K562 (cell line): ENCODE results near the gene MYOM1. TPM values are rescaled to one million over a fixed set of nuclear protein-coding genes. Genes with fewer than 3 reads are reported as not detected.
A peak's percentile ranks its signal among the peaks of the same experiment; 100 is the strongest.

Experiments used
- ATAC-seq: fragments of 200-7000 bp; cut with Tn5 transposase; 3 replicates; pipeline ENCODE4 v1.9.1; 2020; ENCODE audit warnings: moderate library complexity
- BruUV-seq: library from RNA; stranded (reverse); fragments of 400-500 nt; replicated peaks from 2 replicates; lab custom pipeline; 2021; lab: Mats Ljungman, UMichigan
- CTCF ChIA-PET: fragments of 300-600 bp; formaldehyde crosslinking; extraction: SDS; loops from one replicate; lab custom pipeline; 2021; ENCODE audit warnings: low intra/inter-chr PET ratio; lab: Yijun Ruan, JAX
- POLR2A ChIA-PET: fragments of 300-600, 350-650 bp; sonication (Branson Sonifier 250); formaldehyde crosslinking; extraction: SDS; loops from one replicate; lab custom pipeline; 2021; ENCODE audit warnings: antibody characterized with exemption, inconsistent platforms; lab: Yijun Ruan, JAX
- DNase-seq, 4 experiments: peaks; one replicate each; pipeline versions ENCODE4 v3.0.0 to v3.0.0-alpha.2; 2011 to 2018; ENCODE audit warnings: low spot score in 3 of 4, mixed read lengths in 3 of 4; ENCODE audit errors: extremely low read depth in 1 of 4
- FAIRE-seq: peaks from 2 replicates; lab custom pipeline; 2011; peaks lifted over from hg19 to GRCh38; lab: Jason Lieb, UNC
- H2AFZ ChIP-seq: 2 replicates; pipeline ENCODE4 v1.6.0; 2011; ENCODE audit warnings: low read depth, low read length, control low read depth, inconsistent platforms
- H3K27ac ChIP-seq: fragments of 200-600 bp; 3 replicates; pipeline ENCODE4 v1.8.0; 2011; ENCODE audit warnings: low read depth, mild to moderate bottlenecking, control low read depth, inconsistent platforms, low read length, moderate library complexity, mixed read lengths; ENCODE audit errors: extremely low read depth
- H3K27me3 ChIP-seq, 2 experiments: fragments of 300-600 bp in 1 of 2; 2 replicates in 1 of 2; 3 replicates in 1 of 2; pipeline versions ENCODE4 v1.6.0 to v1.8.0; 2011; ENCODE audit warnings: inconsistent platforms in 2 of 2, low read length in 2 of 2, mild to moderate bottlenecking in 1 of 2, mixed read lengths in 1 of 2, moderate library complexity in 1 of 2; ENCODE audit not compliant: control insufficient read depth in 2 of 2, insufficient read depth in 2 of 2
- H3K36me3 ChIP-seq: fragments of 300-600 bp; 3 replicates; pipeline ENCODE4 v1.8.0; 2011; ENCODE audit warnings: mild to moderate bottlenecking, low read length, inconsistent platforms; ENCODE audit not compliant: control insufficient read depth, insufficient read depth
- H3K4me1 ChIP-seq, 2 experiments: fragments of 200-600 bp in 1 of 2; replicated peaks in 1 of 2; 2 replicates in 1 of 2; 3 replicates in 1 of 2; pipeline versions ENCODE4 v1.5.1 to v1.8.0; 2011; ENCODE audit warnings: inconsistent platforms in 2 of 2, low read length in 2 of 2, mild to moderate bottlenecking in 1 of 2, mixed read lengths in 1 of 2, moderate library complexity in 1 of 2; ENCODE audit not compliant: control insufficient read depth in 2 of 2, insufficient read depth in 2 of 2
- H3K4me2 ChIP-seq: 2 replicates; pipeline ENCODE4 v1.6.1; 2011; ENCODE audit warnings: low read length, control low read depth, inconsistent platforms, mixed read lengths; ENCODE audit not compliant: insufficient read depth
- H3K4me3 ChIP-seq: fragments of 200-600 bp; sonication (generic), shearing (Covaris generic); 2 replicates; pipeline ENCODE4 v1.5.1; 2016; ENCODE audit warnings: control low read depth, inconsistent platforms
- H3K79me2 ChIP-seq: fragments of 200-600 bp; 3 replicates; pipeline ENCODE4 v1.8.0; 2011; ENCODE audit warnings: low read length, inconsistent platforms; ENCODE audit not compliant: control insufficient read depth, insufficient read depth
- H3K9ac ChIP-seq, 2 experiments: 2 replicates each; pipeline versions ENCODE4 v1.6.0 to v1.6.1; 2011; ENCODE audit warnings: low read depth in 2 of 2, low read length in 2 of 2, control low read depth in 1 of 2, inconsistent platforms in 1 of 2, mild to moderate bottlenecking in 1 of 2, mixed read lengths in 1 of 2; ENCODE audit not compliant: insufficient read depth in 1 of 2
- H3K9me1 ChIP-seq: one replicate; pipeline ENCODE4 v1.6.0; 2011; ENCODE audit warnings: inconsistent platforms, mild to moderate bottlenecking, low read length, moderate library complexity; ENCODE audit not compliant: control insufficient read depth, insufficient read depth
- H3K9me3 ChIP-seq: replicated peaks from 2 replicates; pipeline ENCODE4 v1.5.1; 2011; ENCODE audit warnings: low read depth, low read length, inconsistent platforms; ENCODE audit not compliant: control insufficient read depth, insufficient read depth
- H4K20me1 ChIP-seq: replicated peaks from 2 replicates; pipeline ENCODE4 v1.6.1; 2011; ENCODE audit warnings: low read length, inconsistent platforms, mixed read lengths; ENCODE audit not compliant: control insufficient read depth, insufficient read depth
- MIER1 ChIP-seq: fragments of 450-650 bp; IDR thresholded peaks from 2 replicates; pipeline ENCODE4 v1.6.1; 2016; ENCODE audit warnings: antibody characterized with exemption, mild to moderate bottlenecking, low read depth
- SIN3B ChIP-seq: fragments of 450-650 bp; IDR thresholded peaks from 2 replicates; pipeline ENCODE4 v1.6.1; 2017; ENCODE audit warnings: low read depth, mild to moderate bottlenecking, moderate library complexity
- U2AF1 ChIP-seq: fragments of 200-400 bp; formaldehyde crosslinking; optimal IDR thresholded peaks from 2 replicates; pipeline ENCODE3; 2017; ENCODE audit warnings: mild to moderate bottlenecking, low read depth, low read length, moderate library complexity
- ZBTB1 ChIP-seq: sonication (generic); formaldehyde crosslinking; IDR thresholded peaks from 2 replicates; pipeline ENCODE4 v1.8.1; 2023; ENCODE audit warnings: missing genetic modification reagents, low read depth, mild to moderate bottlenecking, borderline replicate concordance
- WGBS: fragments of 100-300 bp; shearing (Covaris generic); methylation state at CpG from one replicate; pipeline ENCODE4 v1.1.6; 2016; ENCODE audit warnings: low coverage, mixed read lengths; ENCODE audit not compliant: insufficient coverage; ENCODE audit errors: missing lambda C conversion rate; 5-methylcytosine and 5-hydroxymethylcytosine counted together
- in situ Hi-C: fragments of 300-500 bp; cut with MboI; formaldehyde crosslinking; loops from 4 replicates; pipeline ENCODE4 v1.15.0; 2018; ENCODE audit warnings: inconsistent platforms, mixed read lengths
- intact Hi-C: fragments of 100-400 bp; cut with micrococcal nuclease; formaldehyde crosslinking; loops from 2 replicates; pipeline ENCODE4 v1.14.2; 2022
- polyA plus RNA-seq, 8 experiments: library from polyadenylated mRNA; depleted of rRNA in 4 of 8; stranded (reverse) in 5 of 8; unstranded in 3 of 8; fragments of >200 nt; fragmentation: Nextera tagmentation in 2 of 8; fragmentation: Illumina TruSeq in 1 of 8; extraction: Ambion mirVana in 2 of 8; extraction: Trizol in 1 of 8; gene quantifications; 2 replicates each; pipeline versions ENCODE4 v1.2.1 to v1.2.3, GENCODE V29; 2011 to 2014; ENCODE audit warnings: inconsistent platforms in 1 of 8, missing spikeins in 1 of 8
- total RNA-seq, 7 experiments: library from RNA; depleted of rRNA in 6 of 7; stranded (reverse); fragments of >200 nt in 6 of 7; fragmentation: Illumina TruSeq in 2 of 7; extraction: Trizol in 2 of 7; gene quantifications; 2 replicates each; pipeline versions ENCODE4 v1.2.1 to v1.2.3, GENCODE V29; 2011 to 2021; ENCODE audit warnings: low replicate concordance in 1 of 7
- TF ChIP-seq, protein P1 (sequence below): fragments of 450-650 bp; formaldehyde crosslinking; IDR thresholded peaks from 2 replicates; pipeline ENCODE4 v1.4.0; 2020; ENCODE audit warnings: mild to moderate bottlenecking, mixed read lengths

The MYOM1 gene
- total and polyA plus RNA-seq, 9 of the 15 experiments (the other 6 are each of a cell fraction or from before 2014, with no cell fraction given): 0.01 to 0.62 (median 0.25) TPM

DNA sequence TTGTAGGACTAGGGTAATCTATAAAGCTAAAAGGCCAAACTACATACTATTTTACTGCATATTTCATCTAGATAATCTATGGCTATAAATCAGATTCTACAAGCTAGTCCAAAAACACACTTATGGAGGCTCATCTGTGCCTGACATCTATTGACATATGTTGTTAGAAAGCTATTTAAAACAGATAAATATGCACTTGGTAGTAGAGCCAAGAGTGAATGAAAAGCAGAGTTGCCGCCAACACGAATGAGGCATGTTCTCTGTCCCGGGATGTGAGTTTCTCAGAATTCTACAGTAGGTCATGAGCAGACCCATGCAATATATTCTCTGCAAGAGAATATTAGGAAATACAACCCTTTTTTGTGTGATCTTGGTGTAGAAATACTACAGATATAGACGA is 140.1 kb downstream of the MYOM1 start:
- Histone ChIP-seq H3K79me2 (no peaks in the 10 kb centered on the region), H3K27me3 (no peaks in the 10 kb centered on the region), H4K20me1 (no peaks in the 10 kb centered on the region), H3K4me2 (no peak overlapping the region), H3K36me3 (no peaks in the 10 kb centered on the region), H3K4me1 (0 out of 5 replicates have a peak, but pooled peaks cover 0 to 2% of the 10 kb centered on the region in 2 experiments), H3K9me1 (no peaks in the 10 kb centered on the region), H3K9me3 (no peaks in the 10 kb centered on the region), H3K9ac (no peak overlapping the region), H3K27ac (no peak overlapping the region), H3K4me3 (no peak overlapping the region), H2AFZ (peak overlapping the region; percentile 69; the same call in 1 of the 2 replicates)
- in situ Hi-C loops (no loop called here), intact Hi-C loops (no loop called here)
- ATAC-seq (no peak), FAIRE-seq (no peak), DNase-seq (no peak)
- ChIA-PET CTCF (no interaction called here), POLR2A (interaction anchor here (0.5 to 1.5 kb wide), 6 partner anchors 9 to 53 kb away, joined by 3 to 7 read pairs (median 4); no protein-coding TSS in a partner anchor)
- WGBS: 42% methylated on average over 4 of the region's 4 CpGs
- TF ChIP-seq U2AF1: no peak
- no peak for TF ChIP-seq ZBTB1
- TF ChIP-seq, protein P1, sequence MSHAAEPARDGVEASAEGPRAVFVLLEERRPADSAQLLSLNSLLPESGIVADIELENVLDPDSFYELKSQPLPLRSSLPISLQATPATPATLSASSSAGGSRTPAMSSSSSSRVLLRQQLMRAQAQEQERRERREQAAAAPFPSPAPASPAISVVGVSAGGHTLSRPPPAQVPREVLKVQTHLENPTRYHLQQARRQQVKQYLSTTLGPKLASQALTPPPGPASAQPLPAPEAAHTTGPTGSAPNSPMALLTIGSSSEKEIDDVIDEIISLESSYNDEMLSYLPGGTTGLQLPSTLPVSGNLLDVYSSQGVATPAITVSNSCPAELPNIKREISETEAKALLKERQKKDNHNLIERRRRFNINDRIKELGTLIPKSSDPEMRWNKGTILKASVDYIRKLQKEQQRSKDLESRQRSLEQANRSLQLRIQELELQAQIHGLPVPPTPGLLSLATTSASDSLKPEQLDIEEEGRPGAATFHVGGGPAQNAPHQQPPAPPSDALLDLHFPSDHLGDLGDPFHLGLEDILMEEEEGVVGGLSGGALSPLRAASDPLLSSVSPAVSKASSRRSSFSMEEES (CRISPR knock-in tag): no peak
- no peak for TF ChIP-seq MIER1
- no peak for TF ChIP-seq SIN3B
- BruUV-seq: no TSS peak
